BLaER1 (cell line): ENCODE data around the gene ZC3H14.

Experiments
- H3K27ac ChIP-seq: shearing (Covaris generic); formaldehyde crosslinking; 2 replicates; pipeline ENCODE4 v1.8.1; 2022
- H3K27me3 ChIP-seq: shearing (Covaris generic); formaldehyde crosslinking; 2 replicates; pipeline ENCODE4 v1.8.1; 2022
- H3K36me3 ChIP-seq: shearing (Covaris generic); formaldehyde crosslinking; 2 replicates; pipeline ENCODE4 v1.8.1; 2022
- H3K4me1 ChIP-seq: shearing (Covaris generic); formaldehyde crosslinking; 2 replicates; pipeline ENCODE4 v1.8.1; 2022
- H3K4me2 ChIP-seq: shearing (Covaris generic); formaldehyde crosslinking; 2 replicates; pipeline ENCODE4 v1.8.1; 2022
- H3K4me3 ChIP-seq: shearing (Covaris generic); formaldehyde crosslinking; 2 replicates; pipeline ENCODE4 v1.8.1; 2022
- H3K9ac ChIP-seq: shearing (Covaris generic); formaldehyde crosslinking; 2 replicates; pipeline ENCODE4 v1.8.1; 2022
- H3K9me3 ChIP-seq: shearing (Covaris generic); formaldehyde crosslinking; 2 replicates; pipeline ENCODE4 v1.8.1; 2022
- H4K20me1 ChIP-seq: shearing (Covaris generic); formaldehyde crosslinking; 2 replicates; pipeline ENCODE4 v1.8.1; 2022
- Cebpa-rat ChIP-seq: shearing (Covaris generic); IDR thresholded peaks from 2 replicates; pipeline ENCODE4 v1.8.1; 2022

Gene ZC3H14

GRCh38 chr14:88614218-88614907 is 51.5 kb downstream of the ZC3H14 start:
- H4K20me1 ChIP-seq, result peaks cover 14% of the 10 kb centered on the region; the same call in 1 of the 2 replicates
- peaks cover 45% of the 10 kb centered on the region for H3K36me3 ChIP-seq
- no peak overlapping the region for H3K9ac ChIP-seq
- H3K27ac ChIP-seq, result no peak overlapping the region
- H3K4me1 ChIP-seq, result peaks cover 12% of the 10 kb centered on the region
- H3K4me2 ChIP-seq, result no peak overlapping the region
- no peak overlapping the region for H3K4me3 ChIP-seq
- no peak for TF ChIP-seq Cebpa-rat
- no peaks in the 10 kb centered on the region for H3K27me3 ChIP-seq
- H3K9me3 ChIP-seq, result no peaks in the 10 kb centered on the region

GRCh38 chr14:88616697-88617096 is 53.9 kb downstream of the ZC3H14 start:
- no peak overlapping the region for H3K4me3 ChIP-seq
- H3K27ac ChIP-seq, result no peak overlapping the region
- H4K20me1 ChIP-seq, result peaks cover 14% of the 10 kb centered on the region; the same call in 1 of the 2 replicates
- H3K4me2 ChIP-seq, result no peak overlapping the region
- H3K9ac ChIP-seq, result no peak overlapping the region
- H3K9me3 ChIP-seq, result no peaks in the 10 kb centered on the region
- peaks cover 12% of the 10 kb centered on the region for H3K4me1 ChIP-seq
- TF ChIP-seq Cebpa-rat, result no peak
- no peaks in the 10 kb centered on the region for H3K27me3 ChIP-seq
- peaks cover 22% of the 10 kb centered on the region; the same call in 1 of the 2 replicates for H3K36me3 ChIP-seq

- H3K36me3 ChIP-seq, result peaks cover 16% of the 10 kb centered on the region; the same call in 1 of the 2 replicates
- H4K20me1 ChIP-seq, result peaks cover 14% of the 10 kb centered on the region; the same call in 1 of the 2 replicates
- peaks cover 12% of the 10 kb centered on the region for H3K4me1 ChIP-seq
- no peak overlapping the region for H3K27ac ChIP-seq
- no peak overlapping the region for H3K4me2 ChIP-seq
- no peaks in the 10 kb centered on the region for H3K27me3 ChIP-seq
- H3K9ac ChIP-seq, result no peak overlapping the region
- no peak for TF ChIP-seq Cebpa-rat
- no peak overlapping the region for H3K4me3 ChIP-seq
- H3K9me3 ChIP-seq, result no peaks in the 10 kb centered on the region
These were observed 54.6 kb downstream of the ZC3H14 start for GRCh38 chr14:88617479-88617878.

- Histone ChIP-seq H3K27ac (no peak overlapping the region), H3K9ac (no peak overlapping the region), H4K20me1 (peaks cover 4% of the 10 kb centered on the region; the same call in 1 of the 2 replicates), H3K36me3 (peaks cover 12% of the 10 kb centered on the region; the same call in 1 of the 2 replicates), H3K9me3 (no peaks in the 10 kb centered on the region), H3K4me1 (peaks cover 4% of the 10 kb centered on the region), H3K27me3 (no peaks in the 10 kb centered on the region), H3K4me3 (no peak overlapping the region), H3K4me2 (no peak overlapping the region)
- TF ChIP-seq Cebpa-rat, result no peak
These were observed 55.6 kb downstream of the ZC3H14 start for GRCh38 chr14:88618476-88618875.

- Histone ChIP-seq H3K27me3 (no peaks in the 10 kb centered on the region), H3K36me3 (peaks cover 9% of the 10 kb centered on the region; the same call in 1 of the 2 replicates), H3K4me2 (no peak overlapping the region), H4K20me1 (no peaks in the 10 kb centered on the region), H3K27ac (no peak overlapping the region), H3K4me1 (no peaks in the 10 kb centered on the region), H3K9ac (no peak overlapping the region), H3K4me3 (no peak overlapping the region), H3K9me3 (no peaks in the 10 kb centered on the region)
- TF ChIP-seq Cebpa-rat, result no peak
These were observed 58.3 kb downstream of the ZC3H14 start for GRCh38 chr14:88621100-88621499.

GRCh38 chr14:88625671-88626070 is 62.8 kb downstream of the ZC3H14 start:
- no peaks in the 10 kb centered on the region for H3K36me3 ChIP-seq
- H3K27ac ChIP-seq, result no peak overlapping the region
- no peaks in the 10 kb centered on the region for H3K27me3 ChIP-seq
- H4K20me1 ChIP-seq, result no peaks in the 10 kb centered on the region
- TF ChIP-seq Cebpa-rat, result no peak
- no peaks in the 10 kb centered on the region for H3K4me1 ChIP-seq
- no peaks in the 10 kb centered on the region for H3K9me3 ChIP-seq
- H3K4me2 ChIP-seq, result no peak overlapping the region
- no peak overlapping the region for H3K9ac ChIP-seq
- no peak overlapping the region for H3K4me3 ChIP-seq

- no peaks in the 10 kb centered on the region for H3K4me1 ChIP-seq
- H3K27me3 ChIP-seq, result no peaks in the 10 kb centered on the region
- no peak overlapping the region for H3K9ac ChIP-seq
- H4K20me1 ChIP-seq, result no peaks in the 10 kb centered on the region
- no peak overlapping the region for H3K27ac ChIP-seq
- no peak overlapping the region for H3K4me3 ChIP-seq
- TF ChIP-seq Cebpa-rat, result no peak
- H3K9me3 ChIP-seq, result no peaks in the 10 kb centered on the region
- no peak overlapping the region for H3K4me2 ChIP-seq
- H3K36me3 ChIP-seq, result no peaks in the 10 kb centered on the region
These were observed 65.2 kb downstream of the ZC3H14 start for GRCh38 chr14:88628033-88628432.

GRCh38 chr14:88628462-88628861 is 65.6 kb downstream of the ZC3H14 start:
- H3K4me2 ChIP-seq, result no peak overlapping the region
- no peaks in the 10 kb centered on the region for H4K20me1 ChIP-seq
- H3K9me3 ChIP-seq, result no peaks in the 10 kb centered on the region
- no peak overlapping the region for H3K4me3 ChIP-seq
- no peaks in the 10 kb centered on the region for H3K27me3 ChIP-seq
- H3K4me1 ChIP-seq, result no peaks in the 10 kb centered on the region
- no peak for TF ChIP-seq Cebpa-rat
- H3K36me3 ChIP-seq, result no peaks in the 10 kb centered on the region
- no peak overlapping the region for H3K9ac ChIP-seq
- H3K27ac ChIP-seq, result no peak overlapping the region

- Histone ChIP-seq H3K27ac (no peak overlapping the region), H3K4me2 (no peak overlapping the region), H3K27me3 (no peaks in the 10 kb centered on the region), H3K36me3 (no peaks in the 10 kb centered on the region), H3K9me3 (no peaks in the 10 kb centered on the region), H3K4me3 (no peak overlapping the region), H3K9ac (no peak overlapping the region), H3K4me1 (no peaks in the 10 kb centered on the region), H4K20me1 (no peaks in the 10 kb centered on the region)
- no peak for TF ChIP-seq Cebpa-rat
These were observed 67.7 kb downstream of the ZC3H14 start for GRCh38 chr14:88630565-88630964.

GRCh38 chr14:88631091-88631490 is 68.3 kb downstream of the ZC3H14 start:
- H3K27ac ChIP-seq, result no peak overlapping the region
- H3K27me3 ChIP-seq, result no peaks in the 10 kb centered on the region
- H3K9me3 ChIP-seq, result no peaks in the 10 kb centered on the region
- H3K4me2 ChIP-seq, result no peak overlapping the region
- no peak for TF ChIP-seq Cebpa-rat
- no peaks in the 10 kb centered on the region for H4K20me1 ChIP-seq
- no peak overlapping the region for H3K4me3 ChIP-seq
- H3K4me1 ChIP-seq, result no peaks in the 10 kb centered on the region
- H3K9ac ChIP-seq, result no peak overlapping the region
- H3K36me3 ChIP-seq, result no peaks in the 10 kb centered on the region
